ENCODE data around the gene RBCK1.

- TF ChIP-seq POLR2A (IDR thresholded peaks at IDR 0.05) (no peak), CTCF (IDR thresholded peaks at IDR 0.05) (no peak), POLR2AphosphoS5 (IDR thresholded peaks at IDR 0.05) (no peak)
Measured at GRCh38 chr20:366041-366718, 41.9 kb upstream of the RBCK1 start.

All from stomach (tissue), 4 donors.